CD4-positive, alpha-beta T cell (primary cell): ENCODE measurements around the gene SPDYC. TPM values are rescaled to one million over a fixed set of nuclear protein-coding genes. Genes with fewer than 3 reads are reported as not detected.

ENCODE experiments used
- ATAC-seq: fragments of 200-7000 bp; cut with Tn5 transposase; one replicate; pipeline ENCODE4 v1.10.0; 2022; ENCODE audit warnings: mild to moderate bottlenecking; ENCODE audit not compliant: poor library complexity
- CTCF ChIA-PET: fragments of 350-600 bp; sonication (Branson Sonifier 250); formaldehyde crosslinking; loops from one replicate; lab custom pipeline; 2021; ENCODE audit warnings: antibody characterized with exemption, inconsistent platforms; lab: Charles Lee
- POLR2A ChIA-PET: fragments of 350-600 bp; sonication (Branson Sonifier 250); formaldehyde crosslinking; loops from one replicate; lab custom pipeline; 2021; ENCODE audit warnings: antibody characterized with exemption, inconsistent platforms; lab: Charles Lee
- DNase-seq, 14 experiments: peaks; one replicate each; pipeline ENCODE4 v3.0.0-alpha.2; 2013 to 2020; ENCODE audit warnings: mixed read lengths in 2 of 14
- H3K27ac ChIP-seq, 2 donors: one replicate each; pipeline versions ENCODE4 v1.5.1 to v1.7.0; 2013; ENCODE audit warnings: low read length in 2 of 2, low read depth in 1 of 2, mild to moderate bottlenecking in 1 of 2
- H3K27me3 ChIP-seq, 2 experiments: 1 replicate in 1 of 2; 2 replicates in 1 of 2; pipeline versions ENCODE4 v1.6.1 to v1.7.0; 2013; ENCODE audit warnings: low read length in 2 of 2, control low read depth in 1 of 2, mild to moderate bottlenecking in 1 of 2, moderate library complexity in 1 of 2; ENCODE audit not compliant: insufficient read depth in 2 of 2, control insufficient read depth in 1 of 2
- H3K36me3 ChIP-seq: one replicate; pipeline ENCODE4 v1.6.1; 2013; ENCODE audit warnings: low read length, control low read depth; ENCODE audit not compliant: insufficient read depth
- H3K4me1 ChIP-seq: one replicate; pipeline ENCODE4 v1.6.1; 2013; ENCODE audit warnings: low read length, control low read depth; ENCODE audit not compliant: insufficient read depth
- H3K4me3 ChIP-seq: one replicate; pipeline ENCODE4 v1.5.1; 2013; ENCODE audit warnings: mild to moderate bottlenecking, low read length, moderate library complexity
- H3K9me3 ChIP-seq, 2 experiments: 1 replicate in 1 of 2; 2 replicates in 1 of 2; pipeline versions ENCODE4 v1.6.1 to v1.7.0; 2013; ENCODE audit warnings: low read length in 2 of 2, mild to moderate bottlenecking in 2 of 2, control low read depth in 1 of 2, moderate library complexity in 1 of 2; ENCODE audit not compliant: control insufficient read depth in 1 of 2, insufficient read depth in 1 of 2
- H3K27ac Mint-ChIP-seq: one replicate; pipeline ENCODE4 v1.8.0; 2020; ENCODE audit warnings: mixed read lengths
- H3K27me3 Mint-ChIP-seq: one replicate; pipeline ENCODE4 v1.8.0; 2021; ENCODE audit warnings: mixed read lengths
- H3K36me3 Mint-ChIP-seq: one replicate; pipeline ENCODE4 v1.8.0; 2021; ENCODE audit warnings: low read depth, mixed read lengths
- H3K4me1 Mint-ChIP-seq: one replicate; pipeline ENCODE4 v1.8.0; 2021; ENCODE audit warnings: low read depth, mixed read lengths
- H3K4me3 Mint-ChIP-seq: one replicate; pipeline ENCODE4 v1.8.0; 2020; ENCODE audit warnings: mild to moderate bottlenecking, mixed read lengths
- H3K9me3 Mint-ChIP-seq: one replicate; pipeline ENCODE4 v1.8.0; 2020; ENCODE audit warnings: mixed read lengths
- CTCF ChIP-seq: fragments of 200-600 bp; IDR thresholded peaks from one replicate; pipeline ENCODE4 v1.8.0; 2022; ENCODE audit warnings: antibody characterized with exemption, mild to moderate bottlenecking
- intact Hi-C, 2 experiments: fragments of 100-400 bp; cut with DNase I in 1 of 2; cut with micrococcal nuclease in 1 of 2; formaldehyde crosslinking; loops; one replicate each; pipeline versions ENCODE4 v1.15.1 to v1.9.0; 2023 to 2025; cut with DNase I, micrococcal nuclease
- total RNA-seq, 174 experiments: library from RNA in 2 of 174; stranded (reverse) in 2 of 174; gene quantifications; one replicate each; pipeline ENCODE4 v1.2.3 and lab custom pipeline; 2021 to 2026

Gene SPDYC
- total RNA-seq, 2 experiments from 2014 or later: not detected

GRCh38 chr11:65214212-65214845 lies 44.3 kb downstream of the SPDYC start:
- Mint-ChIP-seq H3K9me3 (no peaks in the 10 kb centered on the region), H3K4me3 (no peak overlapping the region), H3K27ac (no peak overlapping the region), H3K4me1 (peaks cover 15% of the 10 kb centered on the region), H3K27me3 (no peaks in the 10 kb centered on the region), H3K36me3 (peaks cover 27% of the 10 kb centered on the region)
- Histone ChIP-seq H3K4me1 (peaks cover 19% of the 10 kb centered on the region), H3K27ac (no peak overlapping the region), H3K27me3 (no peaks in the 10 kb centered on the region), H3K36me3 (peaks cover 25% of the 10 kb centered on the region), H3K9me3 (no peaks in the 10 kb centered on the region), H3K4me3 (peak overlapping the region; percentile 5)
- no peak for TF ChIP-seq CTCF
- DNase-seq: peak in 1 of 14 experiments; percentile 34
- CTCF ChIA-PET: interaction anchor here (1.1 kb wide), 1 partner anchor 11 kb away, joined by 4 read pairs; no protein-coding TSS in a partner anchor
- POLR2A ChIA-PET: no interaction called here
- intact Hi-C loops: no loop called here
- ATAC-seq: no peak

DNA sequence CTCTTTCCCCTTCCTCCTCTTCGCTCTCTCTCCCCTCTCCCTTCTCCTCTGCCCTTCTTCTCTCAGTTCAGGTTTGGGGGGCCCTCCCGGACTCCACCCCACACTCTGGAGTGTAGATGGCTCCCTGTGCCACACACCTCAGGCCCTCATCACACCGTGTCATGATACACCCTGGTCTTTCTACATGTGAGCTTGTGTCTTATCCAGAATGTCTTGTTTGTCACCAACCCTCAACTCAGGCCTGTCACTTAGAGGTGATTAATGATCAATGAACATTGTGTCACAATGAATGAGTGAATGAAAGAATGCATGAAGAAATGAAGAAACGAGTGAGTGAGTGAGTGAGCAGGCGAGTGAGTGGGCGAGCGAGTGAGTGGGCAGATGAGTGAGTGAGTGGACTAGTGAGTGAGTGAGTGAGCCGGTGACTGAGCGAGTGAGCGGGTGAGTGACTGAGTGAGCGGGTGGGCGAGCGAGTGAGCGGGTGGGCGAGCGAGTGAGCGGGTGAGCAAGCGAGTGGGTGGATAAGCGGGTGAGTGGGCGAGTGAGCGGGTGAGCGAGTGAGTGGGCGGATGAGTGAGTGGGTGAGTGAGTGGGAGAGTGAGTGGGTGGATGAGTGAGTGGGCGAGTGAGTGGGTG lies 45.5 kb downstream of the SPDYC start:
- no peaks in the 10 kb centered on the region for H3K27me3 ChIP-seq
- Mint-ChIP-seq H3K27me3 (no peaks in the 10 kb centered on the region), H3K9me3 (no peaks in the 10 kb centered on the region), H3K36me3 (peaks cover 16% of the 10 kb centered on the region), H3K4me1 (peaks cover 20% of the 10 kb centered on the region), H3K27ac (no peak overlapping the region), H3K4me3 (no peak overlapping the region)
- peaks cover 13% of the 10 kb centered on the region for H3K36me3 ChIP-seq
- DNase-seq (peak in 2 of 14 experiments; percentile 28 to 40), ATAC-seq (no peak)
- intact Hi-C loops: no loop called here
- no peak for TF ChIP-seq CTCF
- no peaks in the 10 kb centered on the region for H3K9me3 ChIP-seq
- ChIA-PET POLR2A (no interaction called here), CTCF (interaction anchor here (1.1 kb wide), 1 partner anchor 10 kb away, joined by 4 read pairs; no protein-coding TSS in a partner anchor)
- no peak overlapping the region for H3K4me3 ChIP-seq
- no peak overlapping the region for H3K27ac ChIP-seq
- peaks cover 25% of the 10 kb centered on the region for H3K4me1 ChIP-seq

- peaks cover 6% of the 10 kb centered on the region for H3K36me3 Mint-ChIP-seq
- no peak overlapping the region for H3K27ac Mint-ChIP-seq
- ChIA-PET CTCF (no interaction called here), POLR2A (no interaction called here)
- Histone ChIP-seq H3K27me3 (no peaks in the 10 kb centered on the region), H3K36me3 (peaks cover under 1% of the 10 kb centered on the region), H3K27ac (no peak overlapping the region), H3K4me1 (peaks cover 25% of the 10 kb centered on the region), H3K9me3 (no peaks in the 10 kb centered on the region), H3K4me3 (no peak overlapping the region)
- DNase-seq: no peak
- ATAC-seq: no peak
- no peak for TF ChIP-seq CTCF
- intact Hi-C loops: no loop called here
- peaks cover 20% of the 10 kb centered on the region for H3K4me1 Mint-ChIP-seq
- H3K4me3 Mint-ChIP-seq: no peak overlapping the region
- H3K9me3 Mint-ChIP-seq: no peaks in the 10 kb centered on the region
- H3K27me3 Mint-ChIP-seq: no peaks in the 10 kb centered on the region
These were observed 46.8 kb downstream of the SPDYC start for GRCh38 chr11:65216830-65217229.
